Ovary (tissue), 3 donors: ENCODE data around the gene ARHGAP40.

Experiments
- EP300 ChIP-seq: sonication (generic); formaldehyde crosslinking; IDR thresholded peaks from one replicate; pipeline ENCODE4 v1.6.1; 2017; ENCODE audit warnings: antibody characterized with exemption
- POLR2A ChIP-seq: fragments of 450-650 bp; IDR thresholded peaks from one replicate; pipeline ENCODE4 v1.6.1; 2017; ENCODE audit warnings: antibody characterized with exemption, mild to moderate bottlenecking, moderate library complexity
- TF ChIP-seq, protein P1 (sequence below), 3 donors: fragments of 450-650 bp in 2 of 3; fragments of 200-600 bp in 1 of 3; IDR thresholded peaks; one replicate each; pipeline versions ENCODE4 v1.5.1 to v1.8.0; 2016 to 2022; ENCODE audit warnings: antibody characterized with exemption in 3 of 3, mild to moderate bottlenecking in 1 of 3
- donor health status: DM: no; HTN: no; CAD: no.

DNA sequence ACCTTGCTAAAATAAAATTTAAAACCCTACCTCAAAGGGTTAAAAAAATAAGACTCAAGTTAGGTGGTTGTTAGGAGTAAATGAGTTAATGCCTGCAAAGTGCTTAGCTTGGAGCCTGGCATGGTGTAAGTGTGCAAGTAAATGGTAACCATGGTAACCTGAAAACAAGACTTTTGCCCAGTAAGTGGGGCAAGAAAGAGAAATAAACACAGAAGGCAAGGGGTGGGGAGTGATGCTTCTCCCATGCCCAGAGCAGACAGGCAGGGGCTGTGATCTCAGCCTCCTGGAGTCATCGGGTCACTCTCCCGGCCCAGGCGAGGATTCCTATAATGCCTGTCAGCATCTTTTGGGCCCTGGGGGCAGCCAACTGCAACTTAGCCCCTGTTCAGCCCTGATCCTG is 63.5 kb downstream of the ARHGAP40 start:
- TF ChIP-seq EP300 (no peak), POLR2A (no peak)
- TF ChIP-seq, protein P1, sequence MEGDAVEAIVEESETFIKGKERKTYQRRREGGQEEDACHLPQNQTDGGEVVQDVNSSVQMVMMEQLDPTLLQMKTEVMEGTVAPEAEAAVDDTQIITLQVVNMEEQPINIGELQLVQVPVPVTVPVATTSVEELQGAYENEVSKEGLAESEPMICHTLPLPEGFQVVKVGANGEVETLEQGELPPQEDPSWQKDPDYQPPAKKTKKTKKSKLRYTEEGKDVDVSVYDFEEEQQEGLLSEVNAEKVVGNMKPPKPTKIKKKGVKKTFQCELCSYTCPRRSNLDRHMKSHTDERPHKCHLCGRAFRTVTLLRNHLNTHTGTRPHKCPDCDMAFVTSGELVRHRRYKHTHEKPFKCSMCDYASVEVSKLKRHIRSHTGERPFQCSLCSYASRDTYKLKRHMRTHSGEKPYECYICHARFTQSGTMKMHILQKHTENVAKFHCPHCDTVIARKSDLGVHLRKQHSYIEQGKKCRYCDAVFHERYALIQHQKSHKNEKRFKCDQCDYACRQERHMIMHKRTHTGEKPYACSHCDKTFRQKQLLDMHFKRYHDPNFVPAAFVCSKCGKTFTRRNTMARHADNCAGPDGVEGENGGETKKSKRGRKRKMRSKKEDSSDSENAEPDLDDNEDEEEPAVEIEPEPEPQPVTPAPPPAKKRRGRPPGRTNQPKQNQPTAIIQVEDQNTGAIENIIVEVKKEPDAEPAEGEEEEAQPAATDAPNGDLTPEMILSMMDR (IDR thresholded peaks at IDR 0.05): no peak
